RCC 7860 (cell line): ENCODE data around the gene PPIP5K1.
A peak's percentile ranks its signal among the peaks of the same experiment; 100 is the strongest.

Source experiments
- DNase-seq: peaks from one replicate; pipeline ENCODE4 v3.0.0-alpha.2; 2015; ENCODE audit warnings: low spot score
- FAIRE-seq: peaks from 2 replicates; lab custom pipeline; 2012; peaks lifted over from hg19 to GRCh38; lab: Jason Lieb, UNC

PPIP5K1 gene

GRCh38 chr15:43492673-43493601, 97.1 kb downstream of the PPIP5K1 start, which contains the start of gene TP53BP1:
Gene TP53BP1, minus strand, starts transcription at chr15:43493156. Its CDS starts 113 bp downstream, at chr15:43493043.
- FAIRE-seq = peak; percentile 66
- peak; percentile 84 for DNase-seq

- FAIRE-seq = no peak
- DNase-seq = no peak
Measured at GRCh38 chr15:43492266-43492665, 97.7 kb downstream of the PPIP5K1 start.

- FAIRE-seq (no peak), DNase-seq (no peak)
Measured at GRCh38 chr15:43489191-43489590, 100.8 kb downstream of the PPIP5K1 start.

- FAIRE-seq = no peak
Measured at GRCh38 chr15:43488790-43489189, 101.2 kb downstream of the PPIP5K1 start.

GRCh38 chr15:43487271-43487895, 102.6 kb downstream of the PPIP5K1 start:
- DNase-seq = no peak
- FAIRE-seq = no peak

More at GRCh38 chr15:43488790-43489189, 101.2 kb downstream of the PPIP5K1 start:
- DNase-seq = no peak

- DNase-seq = no peak
- no peak for FAIRE-seq
Measured at GRCh38 chr15:43484455-43484854, 105.6 kb downstream of the PPIP5K1 start.
